CD14-positive monocyte (primary cell): Measurements from ENCODE around the gene VWA5A. TPM values are rescaled to one million over a fixed set of nuclear protein-coding genes. Genes with fewer than 3 reads are reported as not detected.

ENCODE experiments used
- DNase-seq, 3 donors: peaks; one replicate each; pipeline ENCODE4 v3.0.0-alpha.2; 2011 to 2022
- H2AFZ ChIP-seq: 2 replicates; pipeline ENCODE4 v1.6.0; 2012; ENCODE audit warnings: mild to moderate bottlenecking, low read depth, low read length, inconsistent platforms; ENCODE audit not compliant: insufficient read depth, poor library complexity, severe bottlenecking
- H3K27ac ChIP-seq, 2 donors: 1 replicate in 1 of 2; 2 replicates in 1 of 2; pipeline ENCODE4 v1.5.1; 2012 to 2013; ENCODE audit warnings: low read length in 2 of 2, control low read depth in 1 of 2, inconsistent platforms in 1 of 2, low read depth in 1 of 2, mild to moderate bottlenecking in 1 of 2
- H3K27me3 ChIP-seq, 2 donors: one replicate each; pipeline versions ENCODE4 v1.6.0 to v1.6.1; 2011 to 2013; ENCODE audit warnings: low read length in 2 of 2; ENCODE audit not compliant: control insufficient read depth in 2 of 2, insufficient read depth in 2 of 2
- H3K36me3 ChIP-seq, 2 donors: replicated peaks in 1 of 2; 1 replicate in 1 of 2; 2 replicates in 1 of 2; pipeline versions ENCODE4 v1.5.1 to v1.6.1; 2012 to 2013; ENCODE audit warnings: low read length in 2 of 2, control low read depth in 1 of 2, inconsistent platforms in 1 of 2, mild to moderate bottlenecking in 1 of 2; ENCODE audit not compliant: insufficient read depth in 2 of 2, control insufficient read depth in 1 of 2
- H3K4me1 ChIP-seq, 2 donors: 1 replicate in 1 of 2; 2 replicates in 1 of 2; pipeline versions ENCODE4 v1.5.1 to v1.6.1; 2012 to 2013; ENCODE audit warnings: low read length in 2 of 2, control low read depth in 1 of 2, inconsistent platforms in 1 of 2, mild to moderate bottlenecking in 1 of 2, moderate library complexity in 1 of 2; ENCODE audit not compliant: insufficient read depth in 2 of 2, control insufficient read depth in 1 of 2
- H3K4me2 ChIP-seq: replicated peaks from 2 replicates; pipeline ENCODE3; 2012; ENCODE audit warnings: low read length, moderate library complexity, mild to moderate bottlenecking; ENCODE audit not compliant: poor library complexity, severe bottlenecking; ENCODE audit errors: extremely low read depth
- H3K4me3 ChIP-seq, 3 experiments: fragments of 200-600 bp in 1 of 3; sonication (generic) in 1 of 3; replicated peaks in 1 of 3; 1 replicate in 2 of 3; 2 replicates in 1 of 3; pipeline ENCODE4 v1.5.1; 2011 to 2013; ENCODE audit warnings: low read length in 3 of 3, mild to moderate bottlenecking in 3 of 3, control low read depth in 2 of 3, low read depth in 2 of 3, inconsistent platforms in 1 of 3, moderate library complexity in 1 of 3
- H3K79me2 ChIP-seq: 2 replicates; pipeline ENCODE4 v1.6.0; 2012; ENCODE audit warnings: mild to moderate bottlenecking, control low read depth, inconsistent platforms, low read length, moderate library complexity; ENCODE audit not compliant: insufficient read depth
- H3K9ac ChIP-seq: 2 replicates; pipeline ENCODE4 v1.6.0; 2017; ENCODE audit warnings: low read length, mild to moderate bottlenecking; ENCODE audit not compliant: insufficient read depth, poor library complexity, severe bottlenecking
- H3K9me3 ChIP-seq, 2 donors: replicated peaks in 1 of 2; 1 replicate in 1 of 2; 2 replicates in 1 of 2; pipeline versions ENCODE4 v1.5.1 to v1.6.1; 2012 to 2013; ENCODE audit warnings: low read length in 2 of 2, control low read depth in 1 of 2; ENCODE audit not compliant: control insufficient read depth in 1 of 2, insufficient read depth in 1 of 2
- H4K20me1 ChIP-seq: 2 replicates; pipeline ENCODE4 v1.6.0; 2012; ENCODE audit warnings: mild to moderate bottlenecking, low read length, control low read depth, moderate library complexity; ENCODE audit not compliant: insufficient read depth
- H3K27ac Mint-ChIP-seq, 7 donors: one replicate each; pipeline ENCODE4 v1.8.0; 2020; ENCODE audit warnings: mild to moderate bottlenecking in 7 of 7, mixed read lengths in 7 of 7, moderate library complexity in 6 of 7, inconsistent platforms in 2 of 7
- H3K27me3 Mint-ChIP-seq, 3 donors: one replicate each; pipeline ENCODE4 v1.8.0; 2021 to 2022; ENCODE audit warnings: low read depth in 3 of 3, mild to moderate bottlenecking in 3 of 3, mixed read lengths in 3 of 3, moderate library complexity in 3 of 3, inconsistent platforms in 1 of 3
- H3K36me3 Mint-ChIP-seq, 2 donors: one replicate each; pipeline ENCODE4 v1.8.0; 2020; ENCODE audit warnings: mixed read lengths in 2 of 2, inconsistent platforms in 1 of 2, mild to moderate bottlenecking in 1 of 2
- H3K4me1 Mint-ChIP-seq: one replicate; pipeline ENCODE4 v1.8.0; 2020; ENCODE audit warnings: mild to moderate bottlenecking, mixed read lengths
- H3K4me3 Mint-ChIP-seq, 2 donors: one replicate each; pipeline ENCODE4 v1.8.0; 2020; ENCODE audit warnings: mild to moderate bottlenecking in 2 of 2, mixed read lengths in 2 of 2, moderate library complexity in 1 of 2
- H3K9me3 Mint-ChIP-seq, 7 donors: one replicate each; pipeline ENCODE4 v1.8.0; 2020 to 2022; ENCODE audit warnings: mixed read lengths in 7 of 7, mild to moderate bottlenecking in 6 of 7, moderate library complexity in 6 of 7, inconsistent platforms in 2 of 7
- WGBS: methylation state at CpG from one replicate; pipeline ENCODE4 v1.1.5; 2013; ENCODE audit warnings: missing lambda C conversion rate; ENCODE audit not compliant: insufficient coverage; 5-methylcytosine and 5-hydroxymethylcytosine counted together
- intact Hi-C, 2 donors: fragments of 100-400 bp; cut with micrococcal nuclease; formaldehyde crosslinking; loops; one replicate each; pipeline versions ENCODE4 v1.15.0 to v1.15.1; 2023
- polyA plus RNA-seq, 3 donors: library from polyadenylated mRNA; depleted of rRNA in 1 of 3; unstranded in 2 of 3; stranded (reverse) in 1 of 3; fragments of 300-500 nt in 2 of 3; fragments of >200 nt in 1 of 3; fragmentation: Illumina TruSeq in 2 of 3; gene quantifications; 1 replicate in 2 of 3; 2 replicates in 1 of 3; pipeline ENCODE4 v1.2.3, GENCODE V29; 2012 to 2021
- TF ChIP-seq, protein P1 (sequence below): fragments of 200-600 bp; IDR thresholded peaks from one replicate; pipeline ENCODE4 v1.8.0; 2022; ENCODE audit warnings: antibody characterized with exemption, mild to moderate bottlenecking

VWA5A gene
- polyA plus RNA-seq, 3 donors, result 7.6 to 11.2 (median 8.8) TPM

DNA sequence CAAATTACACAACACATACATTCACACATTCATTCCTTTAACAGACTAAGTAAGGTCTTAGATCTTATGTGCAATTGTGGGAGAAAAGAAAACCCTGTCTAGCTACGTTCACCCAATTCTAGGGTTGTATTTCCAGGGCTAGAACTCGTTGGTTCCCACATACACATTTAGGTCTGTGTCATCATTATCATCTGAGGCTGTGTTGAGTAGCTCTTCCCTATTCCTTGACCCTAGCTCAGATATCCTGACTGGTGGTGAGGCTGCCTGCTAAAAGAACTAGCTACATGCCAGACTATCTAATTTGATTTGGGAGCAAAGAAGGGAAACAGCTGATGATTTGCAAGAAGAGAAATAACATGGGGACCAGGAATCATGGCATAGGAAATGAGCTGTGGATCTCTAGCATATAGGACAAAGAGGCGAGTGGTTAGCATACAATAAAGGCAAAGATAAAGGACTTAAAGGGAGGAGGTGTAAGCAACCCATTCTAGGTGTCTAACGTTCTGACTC, 46.6 kb upstream of the VWA5A start:
- intact Hi-C loops, result no loop called here
- no peaks in the 10 kb centered on the region for H3K36me3 ChIP-seq
- H3K4me3 ChIP-seq, result no peak overlapping the region
- Mint-ChIP-seq H3K4me3 (no peak overlapping the region), H3K27me3 (peaks cover 0 to 2% (median 2%) of the 10 kb centered on the region in 3 donors), H3K9me3 (peaks cover 0 to 4% (median 0%) of the 10 kb centered on the region in 7 donors), H3K36me3 (no peaks in the 10 kb centered on the region), H3K4me1 (peaks cover 36% of the 10 kb centered on the region), H3K27ac (peak overlapping the region in 1 of 7 donors; percentile 2)
- no peaks in the 10 kb centered on the region for H3K9me3 ChIP-seq
- DNase-seq, result peak in 1 of 3 donors; percentile 9
- no peaks in the 10 kb centered on the region for H4K20me1 ChIP-seq
- TF ChIP-seq, protein P1, sequence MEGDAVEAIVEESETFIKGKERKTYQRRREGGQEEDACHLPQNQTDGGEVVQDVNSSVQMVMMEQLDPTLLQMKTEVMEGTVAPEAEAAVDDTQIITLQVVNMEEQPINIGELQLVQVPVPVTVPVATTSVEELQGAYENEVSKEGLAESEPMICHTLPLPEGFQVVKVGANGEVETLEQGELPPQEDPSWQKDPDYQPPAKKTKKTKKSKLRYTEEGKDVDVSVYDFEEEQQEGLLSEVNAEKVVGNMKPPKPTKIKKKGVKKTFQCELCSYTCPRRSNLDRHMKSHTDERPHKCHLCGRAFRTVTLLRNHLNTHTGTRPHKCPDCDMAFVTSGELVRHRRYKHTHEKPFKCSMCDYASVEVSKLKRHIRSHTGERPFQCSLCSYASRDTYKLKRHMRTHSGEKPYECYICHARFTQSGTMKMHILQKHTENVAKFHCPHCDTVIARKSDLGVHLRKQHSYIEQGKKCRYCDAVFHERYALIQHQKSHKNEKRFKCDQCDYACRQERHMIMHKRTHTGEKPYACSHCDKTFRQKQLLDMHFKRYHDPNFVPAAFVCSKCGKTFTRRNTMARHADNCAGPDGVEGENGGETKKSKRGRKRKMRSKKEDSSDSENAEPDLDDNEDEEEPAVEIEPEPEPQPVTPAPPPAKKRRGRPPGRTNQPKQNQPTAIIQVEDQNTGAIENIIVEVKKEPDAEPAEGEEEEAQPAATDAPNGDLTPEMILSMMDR, result no peak
- no peaks in the 10 kb centered on the region for H3K27me3 ChIP-seq
- H2AFZ ChIP-seq, result no peak overlapping the region
- no peak overlapping the region for H3K9ac ChIP-seq
- peaks cover 27 to 34% of the 10 kb centered on the region in 2 donors for H3K4me1 ChIP-seq
- H3K4me2 ChIP-seq, result no peak overlapping the region
- no peak overlapping the region for H3K27ac ChIP-seq
- no CpG with 5 or more reads among the region's 4 CpGs for WGBS
- H3K79me2 ChIP-seq, result no peaks in the 10 kb centered on the region

DNA sequence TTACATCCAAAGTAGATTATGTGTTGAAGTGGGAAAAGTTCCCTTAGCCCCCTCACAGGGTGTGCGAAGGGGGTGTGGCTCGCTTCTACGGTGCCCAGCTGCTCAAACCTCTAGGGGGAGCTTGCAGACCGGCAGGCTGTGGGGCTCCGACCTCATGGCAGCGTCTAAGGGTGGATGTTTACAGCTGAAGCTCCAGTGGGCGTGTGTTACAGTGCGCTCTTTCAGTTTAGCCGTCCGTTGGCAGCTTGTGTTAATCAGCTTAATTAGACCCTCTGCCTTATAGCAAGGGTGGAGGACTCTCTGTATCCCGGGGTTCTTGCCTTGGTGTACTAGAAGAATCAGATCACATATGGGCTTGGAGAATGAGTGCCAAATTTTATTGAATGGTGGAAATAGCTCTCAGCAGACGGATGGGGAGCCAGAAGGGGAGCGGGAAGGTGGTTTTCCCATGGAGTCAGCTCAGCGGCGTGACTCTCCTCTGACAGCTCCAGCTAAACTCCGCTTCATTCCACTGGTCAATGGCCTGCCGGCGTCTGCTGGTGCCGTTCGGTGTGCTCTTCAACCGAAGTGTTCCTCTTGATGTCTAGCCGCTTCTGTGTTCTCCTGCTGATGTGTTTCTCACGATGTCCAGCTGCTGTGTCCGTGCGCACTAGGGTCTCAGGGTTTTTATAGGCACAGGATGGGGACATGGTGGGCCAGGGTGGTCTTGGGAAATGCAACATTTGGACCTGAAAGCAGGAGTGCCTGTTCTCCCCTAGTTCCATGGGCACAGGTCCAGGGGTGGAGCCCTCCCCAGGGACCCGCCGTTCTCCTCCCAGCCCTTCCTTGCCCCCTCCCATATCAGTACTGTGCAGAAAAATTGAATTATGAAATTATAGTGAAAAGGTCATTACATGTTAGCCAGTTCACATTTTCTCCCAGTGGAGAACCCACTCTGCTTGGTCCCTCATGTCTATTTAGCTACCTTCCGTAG, 45.5 kb upstream of the VWA5A start:
- peak overlapping the region; percentile 77 to 88 for H3K4me3 Mint-ChIP-seq
- H3K4me2 ChIP-seq, result peak overlapping the region; percentile 70
- intact Hi-C loops, result loop anchor here (5.0 to 10.0 kb wide), 5 partner anchors 123 to 515 kb away; no protein-coding TSS in a partner anchor
- WGBS, result 58% methylated on average over 20 of the region's 28 CpGs
- H3K9me3 ChIP-seq, result no peaks in the 10 kb centered on the region
- peak overlapping the region; percentile 78 for H2AFZ ChIP-seq
- peaks cover 0 to 2% (median 2%) of the 10 kb centered on the region in 3 donors for H3K27me3 Mint-ChIP-seq
- TF ChIP-seq, protein P1, result peak; percentile 78
- H3K36me3 Mint-ChIP-seq, result no peaks in the 10 kb centered on the region
- H3K36me3 ChIP-seq, result no peaks in the 10 kb centered on the region
- no peaks in the 10 kb centered on the region for H3K79me2 ChIP-seq
- no peak overlapping the region for H3K27ac ChIP-seq
- no peaks in the 10 kb centered on the region for H4K20me1 ChIP-seq
- DNase-seq, result peak; percentile 42 to 62 (median 52)
- H3K4me1 Mint-ChIP-seq, result peaks cover 36% of the 10 kb centered on the region
- peaks cover 27 to 34% of the 10 kb centered on the region in 2 donors for H3K4me1 ChIP-seq
- H3K4me3 ChIP-seq, result peak overlapping the region in 2 of 3 experiments; percentile 13 to 65
- H3K27ac Mint-ChIP-seq, result peak overlapping the region in 4 of 7 donors; percentile 5 to 61 (median 44)
- H3K9me3 Mint-ChIP-seq, result no peaks in the 10 kb centered on the region
- no peak overlapping the region for H3K9ac ChIP-seq
- no peaks in the 10 kb centered on the region for H3K27me3 ChIP-seq
